Ishikawa (cell line): ENCODE data around the gene DISP2.

Experiments used
- CEBPB ChIP-seq: IDR thresholded peaks from 2 replicates; pipeline ENCODE4 v1.6.1; 2012
- EGR1 ChIP-seq: IDR thresholded peaks from 2 replicates; pipeline ENCODE4 v1.6.1; 2012
- EP300 ChIP-seq: IDR thresholded peaks from 2 replicates; pipeline ENCODE4 v1.6.1; 2012; ENCODE audit warnings: borderline replicate concordance
- FOXM1 ChIP-seq: IDR thresholded peaks from 2 replicates; pipeline ENCODE4 v1.6.1; 2012; ENCODE audit warnings: low read depth, borderline replicate concordance
- TAF1 ChIP-seq: IDR thresholded peaks from 2 replicates; pipeline ENCODE4 v1.6.1; 2012; ENCODE audit warnings: low read depth, mild to moderate bottlenecking
- TCF12 ChIP-seq: IDR thresholded peaks from 2 replicates; pipeline ENCODE4 v1.6.1; 2012; ENCODE audit warnings: low read depth
- TEAD4 ChIP-seq: IDR thresholded peaks from 2 replicates; pipeline ENCODE4 v1.6.1; 2012
- TF ChIP-seq, protein P1 (sequence below): IDR thresholded peaks from 2 replicates; pipeline ENCODE4 v1.6.1; 2012; ENCODE audit warnings: low read depth, mild to moderate bottlenecking

DNA sequence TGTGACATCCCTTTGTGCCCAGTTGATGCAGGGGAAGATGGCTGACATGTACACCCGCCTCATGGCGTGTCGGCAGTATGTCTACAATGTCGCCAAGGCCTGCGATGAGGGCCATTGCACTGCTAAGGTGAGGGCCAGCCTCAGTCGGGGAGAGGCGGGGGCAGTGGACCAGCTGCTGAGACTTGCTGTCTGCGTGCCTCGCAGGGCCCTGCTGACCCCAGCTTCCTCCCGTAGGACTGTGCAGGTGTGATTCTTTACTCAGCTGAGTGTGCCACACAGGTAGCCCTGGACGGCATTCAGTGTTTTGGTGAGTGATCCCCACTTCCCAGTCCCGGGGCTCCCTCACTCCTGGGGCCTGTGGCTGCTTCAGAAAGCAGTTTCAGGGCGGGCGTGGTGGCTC lies 58.0 kb downstream of the DISP2 start:
- no peak for TF ChIP-seq EP300
- no peak for TF ChIP-seq TAF1
- no peak for TF ChIP-seq TCF12
- no peak for TF ChIP-seq CEBPB
- TF ChIP-seq EGR1 = no peak
- TF ChIP-seq FOXM1 = no peak
- TF ChIP-seq, protein P1, sequence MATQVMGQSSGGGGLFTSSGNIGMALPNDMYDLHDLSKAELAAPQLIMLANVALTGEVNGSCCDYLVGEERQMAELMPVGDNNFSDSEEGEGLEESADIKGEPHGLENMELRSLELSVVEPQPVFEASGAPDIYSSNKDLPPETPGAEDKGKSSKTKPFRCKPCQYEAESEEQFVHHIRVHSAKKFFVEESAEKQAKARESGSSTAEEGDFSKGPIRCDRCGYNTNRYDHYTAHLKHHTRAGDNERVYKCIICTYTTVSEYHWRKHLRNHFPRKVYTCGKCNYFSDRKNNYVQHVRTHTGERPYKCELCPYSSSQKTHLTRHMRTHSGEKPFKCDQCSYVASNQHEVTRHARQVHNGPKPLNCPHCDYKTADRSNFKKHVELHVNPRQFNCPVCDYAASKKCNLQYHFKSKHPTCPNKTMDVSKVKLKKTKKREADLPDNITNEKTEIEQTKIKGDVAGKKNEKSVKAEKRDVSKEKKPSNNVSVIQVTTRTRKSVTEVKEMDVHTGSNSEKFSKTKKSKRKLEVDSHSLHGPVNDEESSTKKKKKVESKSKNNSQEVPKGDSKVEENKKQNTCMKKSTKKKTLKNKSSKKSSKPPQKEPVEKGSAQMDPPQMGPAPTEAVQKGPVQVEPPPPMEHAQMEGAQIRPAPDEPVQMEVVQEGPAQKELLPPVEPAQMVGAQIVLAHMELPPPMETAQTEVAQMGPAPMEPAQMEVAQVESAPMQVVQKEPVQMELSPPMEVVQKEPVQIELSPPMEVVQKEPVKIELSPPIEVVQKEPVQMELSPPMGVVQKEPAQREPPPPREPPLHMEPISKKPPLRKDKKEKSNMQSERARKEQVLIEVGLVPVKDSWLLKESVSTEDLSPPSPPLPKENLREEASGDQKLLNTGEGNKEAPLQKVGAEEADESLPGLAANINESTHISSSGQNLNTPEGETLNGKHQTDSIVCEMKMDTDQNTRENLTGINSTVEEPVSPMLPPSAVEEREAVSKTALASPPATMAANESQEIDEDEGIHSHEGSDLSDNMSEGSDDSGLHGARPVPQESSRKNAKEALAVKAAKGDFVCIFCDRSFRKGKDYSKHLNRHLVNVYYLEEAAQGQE = no peak
- no peak for TF ChIP-seq TEAD4
